ENCODE data around the gene GPR119.
"Not testable (repeated sequence)": the region's sequence is repeated elsewhere in the genome, so short reads cannot be mapped to it uniquely, and the experiment has no call there.

GPR119 gene

GRCh38 chrX:130385520-130385919 is at the start of gene GPR119:
Gene GPR119, minus strand, starts transcription at chrX:130385674. Its CDS starts 227 bp downstream, at chrX:130385447.
- DNase-seq (ENCODE audit: low read depth, low spot score), result no peak

DNA sequence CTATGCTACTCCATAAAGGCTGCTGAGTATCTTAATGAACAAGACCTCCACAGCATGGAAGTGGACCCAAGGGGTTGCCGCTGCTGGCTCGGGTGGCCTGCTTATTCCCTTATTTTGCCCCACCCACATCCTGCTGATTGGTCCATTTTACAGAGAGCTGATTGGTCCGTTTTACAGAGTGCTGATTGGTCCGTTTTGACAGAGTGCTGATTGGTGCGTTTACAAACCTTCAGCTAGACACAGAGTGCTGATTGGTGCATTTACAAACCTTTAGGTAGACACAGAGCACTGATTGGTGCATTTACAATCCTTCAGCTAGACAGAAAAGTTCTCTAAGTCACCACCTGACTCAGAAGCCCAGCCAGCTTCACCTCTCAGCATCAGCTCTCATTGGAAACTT is 43.8 kb upstream of the GPR119 start:
- DNase-seq (ENCODE audit: low read depth, low spot score), result not testable (repeated sequence)

GRCh38 chrX:130426531-130426930 is 41.1 kb upstream of the GPR119 start:
- no peak for DNase-seq (ENCODE audit: low read depth, low spot score)

- DNase-seq (ENCODE audit: low read depth, low spot score), result no peak
Measured at GRCh38 chrX:130419263-130419662, 33.8 kb upstream of the GPR119 start.

- DNase-seq (ENCODE audit: low read depth, low spot score), result no peak
Measured at GRCh38 chrX:130418740-130419139, 33.3 kb upstream of the GPR119 start.

GRCh38 chrX:130418066-130418465 is 32.6 kb upstream of the GPR119 start:
- no peak for DNase-seq (ENCODE audit: low read depth, low spot score)

DNA sequence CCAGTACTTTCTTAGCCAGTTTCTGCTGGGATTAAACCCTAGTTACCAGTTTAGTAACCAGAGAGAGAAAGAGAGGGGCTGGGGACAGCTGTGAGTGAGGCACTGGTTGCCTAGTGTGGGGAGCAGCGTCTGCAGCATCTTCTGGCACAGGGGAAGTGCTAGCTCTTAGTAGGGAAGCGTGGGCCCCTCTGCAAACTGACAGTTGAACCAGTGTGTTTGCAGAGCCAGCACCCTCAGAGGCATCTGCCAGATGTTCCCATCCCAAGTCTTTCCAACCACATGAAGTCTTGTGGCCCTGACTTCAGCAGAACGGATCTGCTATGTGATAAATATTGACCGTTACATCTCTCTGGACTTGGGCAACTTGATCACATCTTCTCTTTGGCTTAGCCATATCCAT is 31.3 kb upstream of the GPR119 start:
- DNase-seq (ENCODE audit: low read depth, low spot score), result no peak

DNA sequence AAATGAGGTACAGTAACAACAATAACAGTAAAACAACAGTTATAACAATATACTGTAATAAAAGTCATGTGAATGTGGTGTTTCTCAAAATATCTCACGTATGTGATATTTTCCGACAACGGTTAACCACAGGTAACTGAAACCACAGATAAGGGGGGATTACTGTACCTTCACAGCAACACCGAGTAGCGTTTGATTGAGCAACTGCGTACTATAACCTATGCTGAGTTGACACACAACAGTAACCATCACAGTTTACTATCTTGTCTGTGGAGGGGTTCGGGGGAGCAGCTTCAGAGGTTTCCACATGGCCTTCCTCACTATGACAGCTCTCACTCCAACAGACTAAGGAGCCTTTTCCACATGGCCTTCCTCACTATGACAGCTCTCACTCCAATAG is 29.7 kb upstream of the GPR119 start:
- DNase-seq (ENCODE audit: low read depth, low spot score), result no peak

DNA sequence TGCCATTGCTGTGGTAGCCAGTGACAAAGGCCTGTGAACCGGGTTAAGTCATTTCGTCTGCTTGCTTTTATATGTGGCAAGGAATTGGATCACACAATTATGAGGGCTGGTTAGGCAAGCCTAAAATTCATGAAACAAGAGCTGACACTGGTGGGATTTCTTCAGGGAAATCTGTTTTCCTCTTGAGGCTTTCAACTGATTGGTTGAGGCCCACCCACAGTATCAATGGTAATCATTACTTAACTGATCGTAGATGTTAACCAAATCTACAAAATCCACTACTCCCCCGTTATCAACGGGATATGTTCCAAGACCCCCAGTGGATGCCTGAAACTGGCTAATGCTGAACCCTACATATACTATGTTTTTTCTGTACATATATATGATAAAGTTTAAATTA is 29.3 kb upstream of the GPR119 start:
- DNase-seq (ENCODE audit: low read depth, low spot score), result no peak

DNA sequence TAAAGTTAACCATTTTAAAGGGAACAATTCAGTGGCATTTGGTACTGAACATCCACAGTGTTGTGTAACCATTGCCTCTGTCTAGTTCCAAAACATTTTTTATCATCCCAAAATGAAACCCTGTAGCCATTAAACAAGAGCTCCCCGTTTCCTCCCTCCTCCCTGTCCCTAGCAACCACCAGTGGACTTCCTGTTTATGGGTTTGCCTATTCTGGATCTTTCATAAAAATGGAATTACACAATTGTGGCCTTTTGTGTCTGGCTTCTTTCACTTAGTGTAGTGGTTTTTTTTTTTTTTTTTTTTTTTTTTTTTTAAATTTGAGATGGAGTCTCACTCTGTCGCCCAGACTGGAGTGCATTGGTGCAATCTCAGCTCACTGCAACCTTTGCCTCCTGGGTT is 27.9 kb upstream of the GPR119 start:
- DNase-seq (ENCODE audit: low read depth, low spot score), result no peak

DNA sequence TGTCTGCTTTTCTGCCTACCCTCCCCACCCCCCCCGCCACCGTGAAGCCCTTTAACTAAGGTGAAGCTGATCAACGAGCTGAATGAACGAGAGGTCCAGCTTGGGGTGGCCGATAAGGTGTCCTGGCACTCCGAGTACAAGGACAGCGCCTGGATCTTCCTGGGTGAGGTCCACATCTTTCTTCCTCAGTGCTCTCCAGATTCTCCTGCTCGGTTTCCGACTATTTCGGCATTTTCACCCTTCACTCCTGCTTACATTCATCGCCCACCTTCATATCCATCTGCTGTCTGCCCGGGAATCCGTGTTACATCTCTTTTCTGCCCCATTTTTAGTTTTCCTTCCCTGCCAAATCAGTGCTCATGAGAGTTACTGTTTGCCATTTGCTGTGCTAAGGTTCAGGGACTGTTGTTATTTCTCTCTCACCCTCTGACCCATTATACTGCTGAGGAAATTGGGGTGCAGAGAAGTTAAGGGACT is 16.8 kb upstream of the GPR119 start:
- DNase-seq (ENCODE audit: low read depth, low spot score), result no peak

DNA sequence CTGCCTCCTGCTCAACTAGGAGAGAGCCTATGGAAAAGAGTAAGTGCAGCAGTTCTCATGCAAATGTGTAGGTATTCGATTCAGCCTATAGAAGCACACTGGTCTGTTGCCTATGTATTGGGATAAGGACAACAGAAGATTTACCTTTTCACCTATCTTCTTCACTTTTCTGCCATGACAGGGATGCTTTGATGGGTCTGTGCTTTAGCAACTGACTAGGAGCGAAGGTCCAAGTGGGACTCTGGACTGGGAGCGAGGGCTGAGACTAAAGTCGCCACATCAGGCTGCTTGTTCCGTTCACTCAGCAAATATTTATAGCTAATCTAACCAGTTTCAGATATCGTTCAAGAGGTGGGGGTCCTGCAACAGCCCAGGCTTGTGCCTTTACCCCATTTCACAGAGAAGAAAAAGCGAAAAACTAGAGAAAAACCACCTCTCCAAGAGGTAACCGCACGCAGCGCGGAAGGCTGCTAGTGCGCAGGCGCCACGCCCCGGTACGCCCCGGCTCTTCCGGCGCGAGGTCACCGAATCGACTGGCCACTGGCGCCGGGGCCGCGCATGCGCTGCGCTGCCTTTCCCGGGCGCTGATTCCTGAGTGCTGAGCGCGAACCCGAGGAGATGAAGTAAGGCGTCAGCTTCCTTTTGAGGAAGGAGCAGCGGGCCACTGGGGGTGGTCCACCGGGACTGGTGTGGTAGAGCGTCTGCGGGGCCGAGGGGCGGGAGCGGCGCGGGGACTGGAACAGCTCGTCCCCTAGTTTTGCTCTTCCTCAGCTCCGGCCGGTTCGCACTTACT is 16.1 kb upstream of the GPR119 start, which contains the start of gene RBMX2:
TSS of gene RBMX2 (plus strand) at position 573 of the 793 bp plus-strand sequence. CDS start at position 619, 46 bp downstream.
- peak; percentile 84 for DNase-seq (ENCODE audit: low read depth, low spot score)

GRCh38 chrX:130395341-130395740 is 9.9 kb upstream of the GPR119 start:
- no peak for DNase-seq (ENCODE audit: low read depth, low spot score)

GRCh38 chrX:130393451-130394074 is 8.1 kb upstream of the GPR119 start:
- peak; percentile 62 for DNase-seq (ENCODE audit: low read depth, low spot score)

DNA sequence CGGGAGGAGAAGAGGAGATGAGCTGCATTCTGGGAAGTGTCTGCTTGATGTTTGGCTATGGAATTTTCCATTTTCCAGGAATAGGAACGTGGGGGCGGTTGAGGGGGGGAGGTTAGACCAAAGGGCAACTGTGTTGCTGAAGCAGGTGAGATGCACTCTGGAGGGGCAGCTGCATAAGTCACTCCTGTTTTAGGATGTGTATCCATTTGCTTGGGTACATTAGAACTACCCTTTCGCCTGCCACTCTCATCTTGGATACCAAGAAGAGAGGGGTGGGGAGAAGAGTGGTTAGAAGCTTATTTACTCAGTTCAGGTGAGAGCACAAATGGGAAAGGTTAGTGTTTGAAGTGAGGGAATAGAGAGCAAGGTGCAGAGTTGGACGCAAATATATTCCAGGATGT is 934 bp upstream of the GPR119 start:
- DNase-seq (ENCODE audit: low read depth, low spot score), result no peak

DNA sequence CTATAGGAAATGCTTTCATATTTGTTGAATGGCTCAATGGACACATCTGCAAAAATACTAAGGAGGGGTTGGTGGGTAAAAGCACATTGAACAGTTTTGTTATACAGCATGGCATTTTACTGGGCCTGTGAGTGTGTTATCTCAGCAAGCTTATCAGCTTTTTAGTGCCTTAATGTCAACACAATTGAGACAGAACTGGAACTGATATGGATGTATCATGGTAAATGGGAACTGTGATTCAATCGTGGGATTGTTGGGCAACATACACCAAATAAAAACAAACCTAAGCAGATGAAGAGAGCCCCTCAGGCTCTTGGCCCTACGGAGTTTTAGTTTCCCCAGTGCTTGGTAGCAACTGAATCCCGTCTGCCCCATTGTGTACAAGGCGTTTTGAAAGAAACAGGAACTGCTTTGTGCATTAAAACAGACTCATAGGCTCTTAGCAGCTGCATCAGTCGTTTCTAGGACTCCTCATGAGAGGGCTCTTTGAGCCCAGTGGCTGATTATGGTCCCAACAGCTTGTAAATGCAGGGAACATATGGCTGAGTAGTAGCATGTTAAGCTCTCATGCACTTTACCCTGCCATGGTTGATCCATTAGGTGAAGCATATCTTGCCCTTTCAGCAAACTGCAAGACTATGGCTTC is 7.3 kb downstream of the GPR119 start:
- no peak for DNase-seq (ENCODE audit: low read depth, low spot score)

GRCh38 chrX:130376077-130376476 is 9.4 kb downstream of the GPR119 start:
- no peak for DNase-seq (ENCODE audit: low read depth, low spot score)

DNA sequence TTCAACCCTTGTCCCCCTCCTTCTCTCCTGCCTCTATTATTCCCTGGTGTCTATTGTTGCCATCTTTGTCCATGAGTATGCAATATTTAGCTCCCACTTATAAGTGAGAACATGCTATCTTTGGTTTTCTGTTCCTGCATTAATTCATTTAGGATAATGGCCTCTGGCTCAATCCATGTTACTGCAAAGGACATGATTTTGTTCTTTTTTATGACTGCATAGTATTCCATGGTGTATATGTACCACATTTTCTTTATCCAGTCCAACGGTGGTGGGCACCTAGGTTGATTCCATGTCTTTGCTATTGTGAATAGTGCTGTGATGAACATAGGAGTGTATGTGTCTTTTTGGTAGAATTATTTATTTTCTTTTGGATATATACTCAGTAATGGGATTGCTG is 33.4 kb downstream of the GPR119 start:
- DNase-seq (ENCODE audit: low read depth, low spot score), result not testable (repeated sequence)

DNA sequence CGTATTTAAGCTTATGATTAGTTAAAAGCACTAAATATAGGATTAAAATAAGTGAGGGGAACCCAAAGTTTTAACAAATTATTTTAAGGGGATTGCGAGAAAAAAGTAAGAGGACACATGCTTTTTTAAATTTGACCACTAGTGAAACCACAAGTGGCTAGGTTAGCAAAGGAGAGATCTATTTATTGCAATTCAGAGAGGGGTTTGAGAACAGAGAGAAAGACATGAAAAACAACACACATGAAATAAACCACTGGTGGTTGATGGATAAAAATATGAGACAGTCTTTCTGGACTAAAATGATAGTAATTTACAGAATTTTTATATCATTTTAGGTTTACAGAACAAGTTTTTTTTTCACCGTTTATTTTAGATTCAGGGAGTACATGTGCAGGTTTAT is 33.9 kb downstream of the GPR119 start:
- DNase-seq (ENCODE audit: low read depth, low spot score), result no peak

GRCh38 chrX:130347321-130347720 is 38.2 kb downstream of the GPR119 start:
- no peak for DNase-seq (ENCODE audit: low read depth, low spot score)

- peak; percentile 65 for DNase-seq (ENCODE audit: low read depth, low spot score)
Measured at GRCh38 chrX:130343411-130343810, 42.1 kb downstream of the GPR119 start.

- no peak for DNase-seq (ENCODE audit: low read depth, low spot score)
Measured at GRCh38 chrX:130340271-130340670, 45.2 kb downstream of the GPR119 start.

All from astrocyte of the hippocampus (primary cell).